ENCODE results near the gene GSK3B. TPM values are rescaled to one million over a fixed set of nuclear protein-coding genes. Genes with fewer than 3 reads are reported as not detected.

GSK3B gene
- total RNA-seq, 1 experiment from 2014 or later, result 50.0 TPM

DNA sequence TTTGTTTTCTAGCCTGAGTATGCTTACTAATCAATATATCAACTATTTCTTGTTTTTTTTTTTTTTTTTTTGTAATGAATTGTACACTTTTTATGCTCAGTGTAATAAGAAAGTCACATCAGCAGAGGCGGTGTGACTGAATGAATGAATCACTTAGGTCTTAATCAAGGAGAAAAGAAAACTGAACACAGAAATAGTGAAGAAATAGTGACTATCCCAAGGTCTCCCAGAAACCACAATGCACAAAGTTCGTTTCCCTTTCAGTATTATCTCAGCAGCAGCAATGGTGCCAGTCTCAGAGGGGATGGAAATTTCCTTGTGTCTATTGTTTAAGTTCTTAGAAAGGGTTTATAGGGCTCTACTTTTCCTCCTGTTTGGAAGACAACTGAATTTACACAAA lies 231.6 kb downstream of the GSK3B start:
- Histone ChIP-seq H3K4me1 (ENCODE audit: control insufficient read depth in 1 of 2, insufficient read depth in 2 of 2, low read length in 2 of 2) (no peaks in the 10 kb centered on the region), H3K9me2 (ENCODE audit: insufficient read depth) (no peaks in the 10 kb centered on the region), H3K36me3 (ENCODE audit: control insufficient read depth in 1 of 2, insufficient read depth in 2 of 2, low read length in 2 of 2) (peaks cover 8 to 12% of the 10 kb centered on the region in 2 experiments; a peak in 2 of 4 replicates), H3K9ac (ENCODE audit: low read length) (no peak overlapping the region), H3K27me3 (ENCODE audit: insufficient read depth, low read length) (no peaks in the 10 kb centered on the region), H3K27ac (ENCODE audit: low read depth, low read length) (no peak overlapping the region), H2AFZ (ENCODE audit: low read depth, low read length, poor library complexity, severe bottlenecking) (no peak overlapping the region), H3K79me2 (ENCODE audit: insufficient read depth, low read length) (no peaks in the 10 kb centered on the region), H3K4me2 (ENCODE audit: low read length) (no peak overlapping the region), H3K4me3 (replicated peaks in 1 of 2; ENCODE audit: low read depth in 1 of 2, low read length in 2 of 2) (no peak overlapping the region), H4K20me1 (ENCODE audit: insufficient read depth) (no peaks in the 10 kb centered on the region), H3K9me3 (ENCODE audit: control insufficient read depth in 1 of 2, insufficient read depth in 1 of 2, low read depth in 1 of 2, low read length in 2 of 2) (no peaks in the 10 kb centered on the region)
- ATAC-seq, result no peak
- ChIA-PET POLR2A (no interaction called here), RAD21 (ENCODE audit: low non-redundant PET in 1 of 2, low total read pairs in 2 of 2, uncharacterized antibody in 2 of 2, unreplicated experiment in 2 of 2) (no interaction called here), CTCF (no interaction called here)
- BruUV-seq (replicated peaks), result no TSS peak
- no peak for TF ChIP-seq EGR1 (IDR thresholded peaks at IDR 0.05; ENCODE audit: low read depth)
- TF ChIP-seq, protein P1, sequence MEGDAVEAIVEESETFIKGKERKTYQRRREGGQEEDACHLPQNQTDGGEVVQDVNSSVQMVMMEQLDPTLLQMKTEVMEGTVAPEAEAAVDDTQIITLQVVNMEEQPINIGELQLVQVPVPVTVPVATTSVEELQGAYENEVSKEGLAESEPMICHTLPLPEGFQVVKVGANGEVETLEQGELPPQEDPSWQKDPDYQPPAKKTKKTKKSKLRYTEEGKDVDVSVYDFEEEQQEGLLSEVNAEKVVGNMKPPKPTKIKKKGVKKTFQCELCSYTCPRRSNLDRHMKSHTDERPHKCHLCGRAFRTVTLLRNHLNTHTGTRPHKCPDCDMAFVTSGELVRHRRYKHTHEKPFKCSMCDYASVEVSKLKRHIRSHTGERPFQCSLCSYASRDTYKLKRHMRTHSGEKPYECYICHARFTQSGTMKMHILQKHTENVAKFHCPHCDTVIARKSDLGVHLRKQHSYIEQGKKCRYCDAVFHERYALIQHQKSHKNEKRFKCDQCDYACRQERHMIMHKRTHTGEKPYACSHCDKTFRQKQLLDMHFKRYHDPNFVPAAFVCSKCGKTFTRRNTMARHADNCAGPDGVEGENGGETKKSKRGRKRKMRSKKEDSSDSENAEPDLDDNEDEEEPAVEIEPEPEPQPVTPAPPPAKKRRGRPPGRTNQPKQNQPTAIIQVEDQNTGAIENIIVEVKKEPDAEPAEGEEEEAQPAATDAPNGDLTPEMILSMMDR (IDR thresholded peaks at IDR 0.05 in 2 of 3, conservative IDR thresholded peaks at IDR 0.05 in 1 of 3; ENCODE audit: borderline replicate concordance in 1 of 3, insufficient read depth in 1 of 3, low read depth in 2 of 3, low read length in 2 of 3), result no peak
- no peak for TF ChIP-seq ELF1 (IDR thresholded peaks at IDR 0.05; ENCODE audit: borderline replicate concordance, low read depth)
- no peak for TF ChIP-seq CBX3 (IDR thresholded peaks at IDR 0.05; ENCODE audit: low read depth)
- TF ChIP-seq, protein P2, sequence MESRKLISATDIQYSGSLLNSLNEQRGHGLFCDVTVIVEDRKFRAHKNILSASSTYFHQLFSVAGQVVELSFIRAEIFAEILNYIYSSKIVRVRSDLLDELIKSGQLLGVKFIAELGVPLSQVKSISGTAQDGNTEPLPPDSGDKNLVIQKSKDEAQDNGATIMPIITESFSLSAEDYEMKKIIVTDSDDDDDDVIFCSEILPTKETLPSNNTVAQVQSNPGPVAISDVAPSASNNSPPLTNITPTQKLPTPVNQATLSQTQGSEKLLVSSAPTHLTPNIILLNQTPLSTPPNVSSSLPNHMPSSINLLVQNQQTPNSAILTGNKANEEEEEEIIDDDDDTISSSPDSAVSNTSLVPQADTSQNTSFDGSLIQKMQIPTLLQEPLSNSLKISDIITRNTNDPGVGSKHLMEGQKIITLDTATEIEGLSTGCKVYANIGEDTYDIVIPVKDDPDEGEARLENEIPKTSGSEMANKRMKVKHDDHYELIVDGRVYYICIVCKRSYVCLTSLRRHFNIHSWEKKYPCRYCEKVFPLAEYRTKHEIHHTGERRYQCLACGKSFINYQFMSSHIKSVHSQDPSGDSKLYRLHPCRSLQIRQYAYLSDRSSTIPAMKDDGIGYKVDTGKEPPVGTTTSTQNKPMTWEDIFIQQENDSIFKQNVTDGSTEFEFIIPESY (IDR thresholded peaks at IDR 0.05; ENCODE audit: extremely low read depth, insufficient replicate concordance, low read length), result no peak
- TF ChIP-seq EZH2 (IDR thresholded peaks at IDR 0.05), result no peak
- no peak for TF ChIP-seq ZFX (IDR thresholded peaks at IDR 0.05)
- no peak for TF ChIP-seq ZNF274 (IDR thresholded peaks at IDR 0.05; ENCODE audit: low read depth, low read length)
- no peak for TF ChIP-seq SRF (IDR thresholded peaks at IDR 0.05; ENCODE audit: low read depth)
- TF ChIP-seq, protein P3, sequence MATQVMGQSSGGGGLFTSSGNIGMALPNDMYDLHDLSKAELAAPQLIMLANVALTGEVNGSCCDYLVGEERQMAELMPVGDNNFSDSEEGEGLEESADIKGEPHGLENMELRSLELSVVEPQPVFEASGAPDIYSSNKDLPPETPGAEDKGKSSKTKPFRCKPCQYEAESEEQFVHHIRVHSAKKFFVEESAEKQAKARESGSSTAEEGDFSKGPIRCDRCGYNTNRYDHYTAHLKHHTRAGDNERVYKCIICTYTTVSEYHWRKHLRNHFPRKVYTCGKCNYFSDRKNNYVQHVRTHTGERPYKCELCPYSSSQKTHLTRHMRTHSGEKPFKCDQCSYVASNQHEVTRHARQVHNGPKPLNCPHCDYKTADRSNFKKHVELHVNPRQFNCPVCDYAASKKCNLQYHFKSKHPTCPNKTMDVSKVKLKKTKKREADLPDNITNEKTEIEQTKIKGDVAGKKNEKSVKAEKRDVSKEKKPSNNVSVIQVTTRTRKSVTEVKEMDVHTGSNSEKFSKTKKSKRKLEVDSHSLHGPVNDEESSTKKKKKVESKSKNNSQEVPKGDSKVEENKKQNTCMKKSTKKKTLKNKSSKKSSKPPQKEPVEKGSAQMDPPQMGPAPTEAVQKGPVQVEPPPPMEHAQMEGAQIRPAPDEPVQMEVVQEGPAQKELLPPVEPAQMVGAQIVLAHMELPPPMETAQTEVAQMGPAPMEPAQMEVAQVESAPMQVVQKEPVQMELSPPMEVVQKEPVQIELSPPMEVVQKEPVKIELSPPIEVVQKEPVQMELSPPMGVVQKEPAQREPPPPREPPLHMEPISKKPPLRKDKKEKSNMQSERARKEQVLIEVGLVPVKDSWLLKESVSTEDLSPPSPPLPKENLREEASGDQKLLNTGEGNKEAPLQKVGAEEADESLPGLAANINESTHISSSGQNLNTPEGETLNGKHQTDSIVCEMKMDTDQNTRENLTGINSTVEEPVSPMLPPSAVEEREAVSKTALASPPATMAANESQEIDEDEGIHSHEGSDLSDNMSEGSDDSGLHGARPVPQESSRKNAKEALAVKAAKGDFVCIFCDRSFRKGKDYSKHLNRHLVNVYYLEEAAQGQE (IDR thresholded peaks at IDR 0.05; ENCODE audit: low read depth), result no peak
- TF ChIP-seq RAD21 (IDR thresholded peaks at IDR 0.05; ENCODE audit: low read depth), result no peak
- TF ChIP-seq, protein P4, sequence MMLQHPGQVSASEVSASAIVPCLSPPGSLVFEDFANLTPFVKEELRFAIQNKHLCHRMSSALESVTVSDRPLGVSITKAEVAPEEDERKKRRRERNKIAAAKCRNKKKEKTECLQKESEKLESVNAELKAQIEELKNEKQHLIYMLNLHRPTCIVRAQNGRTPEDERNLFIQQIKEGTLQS (IDR thresholded peaks at IDR 0.05), result no peak
- DNase-seq (ENCODE audit: low read depth, low spot score), result no peak
- intact Hi-C loops (cut with micrococcal nuclease), result no loop called here

All from HCT116 (cell line).